HepG2 (cell line): ENCODE data around the gene EPB41L1. TPM values are rescaled to one million over a fixed set of nuclear protein-coding genes. Genes with fewer than 3 reads are reported as not detected.

ENCODE experiments used
- HDAC2 ChIP-seq: sonication (generic); formaldehyde crosslinking; IDR thresholded peaks from 2 replicates; pipeline ENCODE4 v1.4.0; 2020; ENCODE audit warnings: missing genetic modification reagents
- HNF4A ChIP-seq: sonication (generic); formaldehyde crosslinking; IDR thresholded peaks from 2 replicates; pipeline ENCODE4 v1.4.0; 2020; ENCODE audit warnings: missing genetic modification reagents
- HOXA3 ChIP-seq: sonication (generic); formaldehyde crosslinking; IDR thresholded peaks from 2 replicates; pipeline ENCODE4 v1.5.0; 2020; ENCODE audit warnings: missing genetic modification reagents
- JUN ChIP-seq: sonication (generic); formaldehyde crosslinking; IDR thresholded peaks from 2 replicates; pipeline ENCODE4 v1.4.0; 2020; ENCODE audit warnings: mild to moderate bottlenecking, missing genetic modification reagents
- KLF15 ChIP-seq: sonication (generic); formaldehyde crosslinking; IDR thresholded peaks from 2 replicates; pipeline ENCODE4 v1.8.1; 2023; ENCODE audit warnings: borderline replicate concordance, mild to moderate bottlenecking, inconsistent platforms, missing genetic modification reagents, mixed read lengths
- MEF2D ChIP-seq: sonication (generic); formaldehyde crosslinking; IDR thresholded peaks from 2 replicates; pipeline ENCODE4 v1.5.1; 2020; ENCODE audit warnings: mild to moderate bottlenecking, missing genetic modification reagents
- RBM39 ChIP-seq: fragments of 200-400 bp; formaldehyde crosslinking; IDR thresholded peaks from one replicate; pipeline ENCODE4 v1.6.1; 2018; ENCODE audit warnings: antibody characterized with exemption, mild to moderate bottlenecking, low read depth, low read length; ENCODE audit not compliant: poor library complexity, severe bottlenecking
- SP1 ChIP-seq, 2 experiments: fragments of 450-650 bp in 1 of 2; sonication (generic) in 1 of 2; formaldehyde crosslinking in 1 of 2; IDR thresholded peaks; 2 replicates each; pipeline versions ENCODE4 v1.4.0 to v1.6.1; 2016 to 2020; ENCODE audit warnings: missing genetic modification reagents in 1 of 2
- ZFP90 ChIP-seq: sonication (generic); formaldehyde crosslinking; IDR thresholded peaks from 2 replicates; pipeline ENCODE4 v1.8.0; 2022; ENCODE audit warnings: missing genetic modification reagents, mild to moderate bottlenecking, inconsistent platforms, borderline replicate concordance
- ZFX ChIP-seq: sonication (generic); formaldehyde crosslinking; IDR thresholded peaks from 2 replicates; pipeline ENCODE4 v1.4.0; 2020; ENCODE audit warnings: mild to moderate bottlenecking, low read depth, missing genetic modification reagents, moderate library complexity
- ZKSCAN5 ChIP-seq: sonication (generic); formaldehyde crosslinking; IDR thresholded peaks from 2 replicates; pipeline ENCODE4 v1.5.1; 2020; ENCODE audit warnings: mild to moderate bottlenecking, missing genetic modification reagents
- ZNF652 ChIP-seq: IDR thresholded peaks from 2 replicates; pipeline ENCODE4 v1.6.1; 2016; ENCODE audit warnings: low read depth, borderline replicate concordance
- ZNF839 ChIP-seq: sonication (generic); formaldehyde crosslinking; IDR thresholded peaks from 2 replicates; pipeline ENCODE4 v1.4.0; 2020; ENCODE audit warnings: missing genetic modification reagents, mild to moderate bottlenecking, borderline replicate concordance
- polyA plus RNA-seq, 8 experiments: library from polyadenylated mRNA; depleted of rRNA in 3 of 8; stranded (reverse) in 7 of 8; unstranded in 1 of 8; fragments of >200 nt; fragmentation: Illumina TruSeq in 4 of 8; extraction: Trizol in 4 of 8; gene quantifications; 2 replicates each; pipeline versions ENCODE4 v1.2.1 to v1.2.3, GENCODE V29; 2011 to 2016; ENCODE audit warnings: low read depth in 4 of 8, missing spikeins in 1 of 8, mixed read lengths in 1 of 8; ENCODE audit not compliant: insufficient read depth in 1 of 8
- total RNA-seq, 5 experiments: library from RNA; depleted of rRNA; stranded (reverse); fragments of >200 nt; fragmentation: Illumina TruSeq; extraction: Trizol; gene quantifications; 2 replicates each; pipeline ENCODE4 v1.2.3, GENCODE V29; 2016; ENCODE audit warnings: low read depth in 1 of 5
- TF ChIP-seq, protein P1 (sequence below): sonication (generic); formaldehyde crosslinking; IDR thresholded peaks from 2 replicates; pipeline ENCODE4 v1.4.0; 2020; ENCODE audit warnings: low read depth, missing genetic modification reagents
- TF ChIP-seq, protein P2 (sequence below): sonication (generic); formaldehyde crosslinking; IDR thresholded peaks from 2 replicates; pipeline ENCODE4 v1.4.0; 2020; ENCODE audit warnings: missing genetic modification reagents
- TF ChIP-seq, protein P3 (sequence below): sonication (generic); formaldehyde crosslinking; IDR thresholded peaks from 2 replicates; pipeline ENCODE4 v1.9.0; 2022; ENCODE audit warnings: low read depth, missing genetic modification reagents
- TF ChIP-seq, protein P4 (sequence below): sonication (generic); formaldehyde crosslinking; IDR thresholded peaks from 2 replicates; pipeline ENCODE4 v1.4.0; 2020; ENCODE audit warnings: missing genetic modification reagents
- TF ChIP-seq, protein P5 (sequence below): sonication (generic); formaldehyde crosslinking; IDR thresholded peaks from 2 replicates; pipeline ENCODE4 v1.9.0; 2021; ENCODE audit warnings: missing genetic modification reagents, mild to moderate bottlenecking, borderline replicate concordance

Gene EPB41L1
- total and polyA plus RNA-seq, 2 of the 13 experiments (the other 11 are each of a cell fraction or from before 2014, with no cell fraction given): 16.7 to 39.0 TPM

DNA sequence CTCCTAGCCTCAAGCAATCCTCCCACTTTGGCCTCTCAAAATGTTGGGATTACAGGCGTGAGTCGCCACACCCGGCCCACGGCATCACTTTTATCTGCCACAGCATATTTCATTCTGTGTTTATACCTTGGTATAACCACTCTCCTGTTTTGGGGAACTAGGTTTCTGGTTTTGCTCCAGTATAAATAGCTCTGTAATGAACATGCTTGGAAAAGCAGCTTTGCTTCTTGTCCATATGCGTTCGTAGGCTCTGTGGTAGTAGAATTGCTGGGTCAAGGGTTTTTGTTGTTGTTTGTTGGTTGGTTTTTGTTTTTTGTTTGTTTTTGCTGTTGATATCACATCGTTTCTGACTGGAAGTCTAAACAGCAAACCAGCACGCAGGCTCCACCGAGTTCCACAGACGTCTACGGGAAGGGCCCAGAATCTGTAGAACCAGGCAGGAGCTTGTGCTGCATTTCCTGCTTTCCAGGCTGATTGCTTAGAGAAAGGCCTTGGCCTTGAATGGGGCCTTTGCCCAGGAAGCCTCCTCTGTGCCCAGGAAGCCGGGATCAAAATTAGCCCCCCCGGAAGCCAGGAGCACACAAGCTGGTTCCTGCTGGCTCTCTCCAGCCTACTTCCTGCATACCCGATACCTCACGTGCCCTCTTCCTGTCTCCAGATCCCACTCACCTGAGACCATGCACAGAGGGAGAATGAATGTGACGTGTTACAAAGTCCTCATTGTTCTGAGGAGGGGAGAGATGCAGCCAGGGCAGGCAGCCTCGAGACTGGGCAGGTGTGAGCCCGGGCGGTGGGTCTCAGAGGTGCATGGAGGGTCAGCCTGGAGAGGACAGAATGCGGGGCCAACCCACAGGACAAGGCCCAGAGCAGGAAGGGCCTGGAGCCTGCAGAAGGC lies 116.5 kb downstream of the EPB41L1 start (continued):
- no peak for TF ChIP-seq ZNF652 (CRISPR knock-in tag)
- 0 out of 2 replicates have a peak, but pooled peaks have one; percentile 48 for TF ChIP-seq HDAC2 (CRISPR knock-in tag)
- TF ChIP-seq HNF4A: peak; percentile 79
- TF ChIP-seq ZKSCAN5: no peak
- TF ChIP-seq, protein P1, sequence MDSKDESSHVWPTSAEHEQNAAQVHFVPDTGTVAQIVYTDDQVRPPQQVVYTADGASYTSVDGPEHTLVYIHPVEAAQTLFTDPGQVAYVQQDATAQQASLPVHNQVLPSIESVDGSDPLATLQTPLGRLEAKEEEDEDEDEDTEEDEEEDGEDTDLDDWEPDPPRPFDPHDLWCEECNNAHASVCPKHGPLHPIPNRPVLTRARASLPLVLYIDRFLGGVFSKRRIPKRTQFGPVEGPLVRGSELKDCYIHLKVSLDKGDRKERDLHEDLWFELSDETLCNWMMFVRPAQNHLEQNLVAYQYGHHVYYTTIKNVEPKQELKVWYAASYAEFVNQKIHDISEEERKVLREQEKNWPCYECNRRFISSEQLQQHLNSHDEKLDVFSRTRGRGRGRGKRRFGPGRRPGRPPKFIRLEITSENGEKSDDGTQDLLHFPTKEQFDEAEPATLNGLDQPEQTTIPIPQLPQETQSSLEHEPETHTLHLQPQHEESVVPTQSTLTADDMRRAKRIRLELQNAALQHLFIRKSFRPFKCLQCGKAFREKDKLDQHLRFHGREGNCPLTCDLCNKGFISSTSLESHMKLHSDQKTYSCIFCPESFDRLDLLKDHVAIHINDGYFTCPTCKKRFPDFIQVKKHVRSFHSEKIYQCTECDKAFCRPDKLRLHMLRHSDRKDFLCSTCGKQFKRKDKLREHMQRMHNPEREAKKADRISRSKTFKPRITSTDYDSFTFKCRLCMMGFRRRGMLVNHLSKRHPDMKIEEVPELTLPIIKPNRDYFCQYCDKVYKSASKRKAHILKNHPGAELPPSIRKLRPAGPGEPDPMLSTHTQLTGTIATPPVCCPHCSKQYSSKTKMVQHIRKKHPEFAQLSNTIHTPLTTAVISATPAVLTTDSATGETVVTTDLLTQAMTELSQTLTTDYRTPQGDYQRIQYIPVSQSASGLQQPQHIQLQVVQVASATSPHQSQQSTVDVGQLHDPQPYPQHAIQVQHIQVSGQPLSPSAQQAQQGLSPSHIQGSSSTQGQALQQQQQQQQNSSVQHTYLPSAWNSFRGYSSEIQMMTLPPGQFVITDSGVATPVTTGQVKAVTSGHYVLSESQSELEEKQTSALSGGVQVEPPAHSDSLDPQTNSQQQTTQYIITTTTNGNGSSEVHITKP (CRISPR knock-in tag): no peak; the same call in 1 of the 2 replicates
- TF ChIP-seq MEF2D (CRISPR knock-in tag): peak; percentile 2
- peak; percentile 85 for TF ChIP-seq HOXA3 (CRISPR knock-in tag)
- TF ChIP-seq, protein P2, sequence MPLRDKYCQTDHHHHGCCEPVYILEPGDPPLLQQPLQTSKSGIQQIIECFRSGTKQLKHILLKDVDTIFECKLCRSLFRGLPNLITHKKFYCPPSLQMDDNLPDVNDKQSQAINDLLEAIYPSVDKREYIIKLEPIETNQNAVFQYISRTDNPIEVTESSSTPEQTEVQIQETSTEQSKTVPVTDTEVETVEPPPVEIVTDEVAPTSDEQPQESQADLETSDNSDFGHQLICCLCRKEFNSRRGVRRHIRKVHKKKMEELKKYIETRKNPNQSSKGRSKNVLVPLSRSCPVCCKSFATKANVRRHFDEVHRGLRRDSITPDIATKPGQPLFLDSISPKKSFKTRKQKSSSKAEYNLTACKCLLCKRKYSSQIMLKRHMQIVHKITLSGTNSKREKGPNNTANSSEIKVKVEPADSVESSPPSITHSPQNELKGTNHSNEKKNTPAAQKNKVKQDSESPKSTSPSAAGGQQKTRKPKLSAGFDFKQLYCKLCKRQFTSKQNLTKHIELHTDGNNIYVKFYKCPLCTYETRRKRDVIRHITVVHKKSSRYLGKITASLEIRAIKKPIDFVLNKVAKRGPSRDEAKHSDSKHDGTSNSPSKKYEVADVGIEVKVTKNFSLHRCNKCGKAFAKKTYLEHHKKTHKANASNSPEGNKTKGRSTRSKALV: no peak
- TF ChIP-seq KLF15 (CRISPR knock-in tag): no peak
- no peak for TF ChIP-seq ZNF839 (CRISPR knock-in tag)
- TF ChIP-seq SP1 (IDR thresholded peaks at IDR 0.05): no peak
- no peak for TF ChIP-seq SP1 (CRISPR knock-in tag; IDR thresholded peaks at IDR 0.05)
- TF ChIP-seq ZFX (CRISPR knock-in tag): peak; percentile 95
- TF ChIP-seq RBM39: no peak
- TF ChIP-seq, protein P3, sequence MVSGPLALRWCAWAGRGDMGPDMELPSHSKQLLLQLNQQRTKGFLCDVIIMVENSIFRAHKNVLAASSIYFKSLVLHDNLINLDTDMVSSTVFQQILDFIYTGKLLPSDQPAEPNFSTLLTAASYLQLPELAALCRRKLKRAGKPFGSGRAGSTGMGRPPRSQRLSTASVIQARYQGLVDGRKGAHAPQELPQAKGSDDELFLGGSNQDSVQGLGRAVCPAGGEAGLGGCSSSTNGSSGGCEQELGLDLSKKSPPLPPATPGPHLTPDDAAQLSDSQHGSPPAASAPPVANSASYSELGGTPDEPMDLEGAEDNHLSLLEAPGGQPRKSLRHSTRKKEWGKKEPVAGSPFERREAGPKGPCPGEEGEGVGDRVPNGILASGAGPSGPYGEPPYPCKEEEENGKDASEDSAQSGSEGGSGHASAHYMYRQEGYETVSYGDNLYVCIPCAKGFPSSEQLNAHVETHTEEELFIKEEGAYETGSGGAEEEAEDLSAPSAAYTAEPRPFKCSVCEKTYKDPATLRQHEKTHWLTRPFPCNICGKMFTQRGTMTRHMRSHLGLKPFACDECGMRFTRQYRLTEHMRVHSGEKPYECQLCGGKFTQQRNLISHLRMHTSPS (CRISPR knock-in tag): peak; percentile 17
- TF ChIP-seq ZFP90 (CRISPR knock-in tag): no peak; the same call in 1 of the 2 replicates
- no peak; the same call in 1 of the 2 replicates for TF ChIP-seq JUN (CRISPR knock-in tag)
- TF ChIP-seq, protein P4, sequence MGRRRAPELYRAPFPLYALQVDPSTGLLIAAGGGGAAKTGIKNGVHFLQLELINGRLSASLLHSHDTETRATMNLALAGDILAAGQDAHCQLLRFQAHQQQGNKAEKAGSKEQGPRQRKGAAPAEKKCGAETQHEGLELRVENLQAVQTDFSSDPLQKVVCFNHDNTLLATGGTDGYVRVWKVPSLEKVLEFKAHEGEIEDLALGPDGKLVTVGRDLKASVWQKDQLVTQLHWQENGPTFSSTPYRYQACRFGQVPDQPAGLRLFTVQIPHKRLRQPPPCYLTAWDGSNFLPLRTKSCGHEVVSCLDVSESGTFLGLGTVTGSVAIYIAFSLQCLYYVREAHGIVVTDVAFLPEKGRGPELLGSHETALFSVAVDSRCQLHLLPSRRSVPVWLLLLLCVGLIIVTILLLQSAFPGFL (CRISPR knock-in tag): no peak
- TF ChIP-seq, protein P5, sequence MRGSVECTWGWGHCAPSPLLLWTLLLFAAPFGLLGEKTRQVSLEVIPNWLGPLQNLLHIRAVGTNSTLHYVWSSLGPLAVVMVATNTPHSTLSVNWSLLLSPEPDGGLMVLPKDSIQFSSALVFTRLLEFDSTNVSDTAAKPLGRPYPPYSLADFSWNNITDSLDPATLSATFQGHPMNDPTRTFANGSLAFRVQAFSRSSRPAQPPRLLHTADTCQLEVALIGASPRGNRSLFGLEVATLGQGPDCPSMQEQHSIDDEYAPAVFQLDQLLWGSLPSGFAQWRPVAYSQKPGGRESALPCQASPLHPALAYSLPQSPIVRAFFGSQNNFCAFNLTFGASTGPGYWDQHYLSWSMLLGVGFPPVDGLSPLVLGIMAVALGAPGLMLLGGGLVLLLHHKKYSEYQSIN (CRISPR knock-in tag): no peak
